ENCODE data around the gene SNAI3. TPM values are rescaled to one million over a fixed set of nuclear protein-coding genes. Genes with fewer than 3 reads are reported as not detected.

Gene SNAI3
- total RNA-seq, 1 donor from 2014 or later: 3.1 TPM

DNA sequence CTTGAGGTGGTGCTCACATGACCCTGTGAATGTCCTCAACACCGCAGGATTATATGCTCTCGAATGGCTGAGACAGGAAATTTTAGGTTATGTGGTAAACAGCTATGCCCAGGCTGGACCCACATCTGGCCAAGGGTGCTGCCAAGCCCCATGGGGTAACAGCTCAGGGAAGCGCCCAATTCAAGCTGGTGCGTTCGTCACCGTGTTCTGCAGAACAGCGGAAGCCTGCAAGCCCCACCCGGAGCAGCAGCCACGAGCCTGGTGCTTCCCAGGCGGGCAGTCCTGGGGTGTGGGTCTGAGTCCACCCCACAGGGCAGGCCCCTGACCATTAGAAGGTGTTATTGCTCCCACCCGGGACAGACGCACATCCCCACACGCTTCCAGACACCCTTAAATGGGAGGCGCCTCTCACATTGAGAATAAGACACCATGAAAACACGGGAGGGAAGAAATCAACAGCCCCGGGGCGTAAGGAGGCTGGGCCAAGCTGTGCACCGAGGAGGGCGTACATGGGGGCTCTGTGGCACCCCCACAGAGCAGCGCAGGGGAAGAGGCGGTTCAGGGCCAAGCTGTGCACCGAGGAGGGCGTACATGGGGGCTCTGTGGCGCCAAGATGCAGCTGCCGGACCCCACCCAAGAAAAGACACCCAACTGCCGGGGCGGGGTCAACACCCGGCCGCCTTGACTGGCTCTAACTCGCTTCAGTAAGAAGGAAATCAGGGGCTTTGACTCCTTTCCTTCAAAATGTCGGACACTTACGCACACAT, 32.5 kb downstream of the SNAI3 start:
- H3K4me3 ChIP-seq: no peak overlapping the region
- no peak overlapping the region for H3K27ac ChIP-seq (replicated peaks)
- H3K36me3 ChIP-seq: peaks cover 36% of the 10 kb centered on the region
- DNase-seq: no peak
- TF ChIP-seq, protein P1, sequence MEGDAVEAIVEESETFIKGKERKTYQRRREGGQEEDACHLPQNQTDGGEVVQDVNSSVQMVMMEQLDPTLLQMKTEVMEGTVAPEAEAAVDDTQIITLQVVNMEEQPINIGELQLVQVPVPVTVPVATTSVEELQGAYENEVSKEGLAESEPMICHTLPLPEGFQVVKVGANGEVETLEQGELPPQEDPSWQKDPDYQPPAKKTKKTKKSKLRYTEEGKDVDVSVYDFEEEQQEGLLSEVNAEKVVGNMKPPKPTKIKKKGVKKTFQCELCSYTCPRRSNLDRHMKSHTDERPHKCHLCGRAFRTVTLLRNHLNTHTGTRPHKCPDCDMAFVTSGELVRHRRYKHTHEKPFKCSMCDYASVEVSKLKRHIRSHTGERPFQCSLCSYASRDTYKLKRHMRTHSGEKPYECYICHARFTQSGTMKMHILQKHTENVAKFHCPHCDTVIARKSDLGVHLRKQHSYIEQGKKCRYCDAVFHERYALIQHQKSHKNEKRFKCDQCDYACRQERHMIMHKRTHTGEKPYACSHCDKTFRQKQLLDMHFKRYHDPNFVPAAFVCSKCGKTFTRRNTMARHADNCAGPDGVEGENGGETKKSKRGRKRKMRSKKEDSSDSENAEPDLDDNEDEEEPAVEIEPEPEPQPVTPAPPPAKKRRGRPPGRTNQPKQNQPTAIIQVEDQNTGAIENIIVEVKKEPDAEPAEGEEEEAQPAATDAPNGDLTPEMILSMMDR (IDR thresholded peaks at IDR 0.05; ENCODE audit: borderline replicate concordance): no peak
- H3K27me3 ChIP-seq (ENCODE audit: low read depth): no peaks in the 10 kb centered on the region
- peaks cover 30% of the 10 kb centered on the region for H3K4me1 ChIP-seq
- intact Hi-C loops (cut with micrococcal nuclease): no loop called here
- no peaks in the 10 kb centered on the region for H3K9me3 ChIP-seq (replicated peaks)

DNA sequence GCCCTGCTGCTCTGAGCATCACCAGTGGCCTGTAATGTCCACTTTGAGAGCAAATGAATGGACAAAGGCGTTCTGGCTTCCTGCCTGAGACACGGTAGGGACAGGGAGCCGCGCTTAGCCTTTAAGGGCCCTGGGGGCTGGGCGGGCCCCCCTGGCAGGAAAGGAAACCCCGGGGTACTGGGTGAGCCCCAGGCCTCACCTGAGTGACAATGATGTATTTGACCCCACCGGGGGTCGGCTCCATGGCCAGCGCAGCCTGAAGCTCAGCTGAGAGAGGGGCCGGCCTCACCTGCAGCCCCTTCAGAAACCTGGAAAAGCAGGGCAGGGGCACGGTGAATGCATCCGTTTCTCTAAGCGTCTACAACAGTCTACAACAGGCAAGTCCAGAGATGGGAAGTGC, 33.2 kb downstream of the SNAI3 start:
- Histone ChIP-seq H3K36me3 (peaks cover 33% of the 10 kb centered on the region), H3K4me1 (peaks cover 30% of the 10 kb centered on the region), H3K27me3 (ENCODE audit: low read depth) (no peaks in the 10 kb centered on the region), H3K4me3 (no peak overlapping the region), H3K9me3 (replicated peaks) (no peaks in the 10 kb centered on the region), H3K27ac (replicated peaks) (no peak overlapping the region)
- DNase-seq: no peak
- intact Hi-C loops (cut with micrococcal nuclease): no loop called here
- TF ChIP-seq, protein P1 (IDR thresholded peaks at IDR 0.05; ENCODE audit: borderline replicate concordance): no peak

DNA sequence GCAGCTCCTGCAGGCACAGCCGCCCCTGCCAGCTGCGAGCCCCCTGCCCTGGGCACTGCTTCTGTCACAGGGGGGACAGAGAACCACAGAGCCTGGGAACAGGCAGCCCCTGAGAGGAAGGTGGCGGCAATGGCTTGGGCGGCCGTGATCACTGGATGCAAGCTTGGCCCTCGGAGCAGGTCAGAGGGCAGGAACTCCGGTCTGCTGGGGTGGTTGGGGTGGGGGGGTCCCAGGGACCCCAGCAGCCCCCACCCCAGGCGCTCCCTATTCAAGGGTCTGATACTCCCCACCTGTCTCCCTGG, 33.6 kb downstream of the SNAI3 start:
- no peaks in the 10 kb centered on the region for H3K27me3 ChIP-seq (ENCODE audit: low read depth)
- H3K36me3 ChIP-seq: peaks cover 31% of the 10 kb centered on the region
- TF ChIP-seq, protein P1 (IDR thresholded peaks at IDR 0.05; ENCODE audit: borderline replicate concordance): no peak
- no peaks in the 10 kb centered on the region for H3K9me3 ChIP-seq (replicated peaks)
- no peak overlapping the region for H3K4me3 ChIP-seq
- no peak for DNase-seq
- H3K27ac ChIP-seq (replicated peaks): no peak overlapping the region
- H3K4me1 ChIP-seq: peaks cover 30% of the 10 kb centered on the region
- intact Hi-C loops (cut with micrococcal nuclease): no loop called here

DNA sequence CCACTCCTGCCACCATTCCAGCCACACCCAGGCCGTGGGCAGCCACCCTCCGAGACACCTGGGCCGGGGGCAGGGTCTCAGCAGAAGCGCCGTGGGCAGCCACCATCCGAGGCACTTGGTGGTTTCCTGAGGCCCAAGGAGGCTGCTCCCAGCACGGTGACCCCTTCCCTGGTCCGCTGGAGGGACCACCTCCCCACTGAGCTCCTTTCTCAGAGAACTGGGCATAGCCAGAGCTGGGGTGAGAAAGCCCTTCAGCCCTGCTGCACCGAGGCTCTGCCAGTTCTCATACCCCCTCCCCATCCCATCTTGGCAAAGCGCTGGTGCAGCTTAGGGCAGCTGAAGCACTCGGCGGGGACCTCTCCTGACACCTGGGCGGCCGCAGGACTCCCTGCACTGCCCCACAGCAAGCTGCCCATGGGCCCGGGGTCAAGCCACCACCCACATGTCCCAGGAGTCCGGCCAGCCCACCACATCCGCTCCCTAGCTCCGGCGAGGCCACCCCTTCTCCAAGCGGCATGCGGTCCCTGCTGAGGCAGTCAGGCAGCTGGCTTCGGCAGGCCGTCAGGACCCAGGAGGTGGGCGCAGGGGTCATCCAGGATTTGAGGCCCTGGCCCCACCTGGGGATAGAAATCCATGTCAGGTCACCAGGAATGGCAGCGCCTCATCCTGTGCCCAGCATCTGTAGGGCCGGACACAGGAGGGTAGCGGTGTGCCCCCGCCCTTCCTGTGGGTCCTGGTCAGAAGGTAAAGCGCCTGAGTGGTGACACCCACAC, 34.1 kb downstream of the SNAI3 start:
- Histone ChIP-seq H3K4me1 (peaks cover 30% of the 10 kb centered on the region), H3K9me3 (replicated peaks) (no peaks in the 10 kb centered on the region), H3K27me3 (ENCODE audit: low read depth) (no peaks in the 10 kb centered on the region), H3K4me3 (peak overlapping the region; percentile 89), H3K27ac (replicated peaks) (peak overlapping the region; percentile 84), H3K36me3 (peaks cover 29% of the 10 kb centered on the region)
- DNase-seq: no peak
- TF ChIP-seq, protein P1 (IDR thresholded peaks at IDR 0.05; ENCODE audit: borderline replicate concordance): no peak
- intact Hi-C loops (cut with micrococcal nuclease): no loop called here

DNA sequence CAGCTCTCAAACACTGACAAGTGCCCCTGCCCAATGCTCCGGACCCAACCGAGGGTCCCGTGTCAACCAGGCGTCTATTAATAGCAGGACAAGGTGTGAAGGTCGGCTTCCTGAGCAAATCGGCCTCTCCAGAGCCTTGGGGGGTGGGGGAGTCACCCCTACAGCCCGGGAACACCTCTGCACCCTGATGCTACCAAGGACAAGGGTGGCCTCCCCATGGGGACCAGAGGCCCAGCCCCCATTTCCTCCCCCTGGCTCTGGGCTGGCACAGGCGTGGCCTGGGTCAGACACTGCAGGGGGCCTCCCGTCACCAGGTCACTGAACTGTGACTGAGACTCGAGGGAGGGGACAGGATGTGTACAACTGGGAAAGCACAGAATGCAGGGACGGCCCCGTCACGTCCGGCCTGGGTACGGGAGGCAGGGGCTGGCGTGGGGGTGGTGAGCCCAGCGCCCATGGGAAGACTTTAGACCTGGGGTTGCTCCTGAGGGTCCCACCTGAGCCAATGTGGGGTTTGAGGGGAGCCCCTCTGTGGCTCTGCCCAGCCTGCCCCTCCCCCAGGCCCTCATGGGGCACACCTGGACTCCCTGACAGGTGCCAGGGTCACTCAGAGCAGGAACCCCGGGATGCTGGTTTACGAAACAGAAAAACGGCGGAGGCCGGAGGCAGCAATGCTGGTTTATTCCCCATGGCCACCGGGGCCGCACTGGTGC, 34.9 kb downstream of the SNAI3 start:
- H3K27me3 ChIP-seq (ENCODE audit: low read depth): no peaks in the 10 kb centered on the region
- TF ChIP-seq, protein P1 (IDR thresholded peaks at IDR 0.05; ENCODE audit: borderline replicate concordance): no peak
- intact Hi-C loops (cut with micrococcal nuclease): no loop called here
- H3K27ac ChIP-seq (replicated peaks): peak overlapping the region; percentile 84
- peak; percentile 48 for DNase-seq
- H3K36me3 ChIP-seq: peaks cover 29% of the 10 kb centered on the region
- H3K4me1 ChIP-seq: peaks cover 30% of the 10 kb centered on the region
- H3K9me3 ChIP-seq (replicated peaks): no peaks in the 10 kb centered on the region
- H3K4me3 ChIP-seq: peak overlapping the region; percentile 89

All from left ventricle myocardium inferior (tissue), 1 donor.